GM21528 (cell line): ENCODE data around the gene DES.

ENCODE experiments used
- ATAC-seq: cut with Tn5 transposase; IDR thresholded peaks from one replicate; pipeline ENCODE4 v1.9.1; 2021; ENCODE audit warnings: mild to moderate bottlenecking, moderate library complexity; ENCODE audit not compliant: unreplicated experiment, low FRiP score

The DES gene

DNA sequence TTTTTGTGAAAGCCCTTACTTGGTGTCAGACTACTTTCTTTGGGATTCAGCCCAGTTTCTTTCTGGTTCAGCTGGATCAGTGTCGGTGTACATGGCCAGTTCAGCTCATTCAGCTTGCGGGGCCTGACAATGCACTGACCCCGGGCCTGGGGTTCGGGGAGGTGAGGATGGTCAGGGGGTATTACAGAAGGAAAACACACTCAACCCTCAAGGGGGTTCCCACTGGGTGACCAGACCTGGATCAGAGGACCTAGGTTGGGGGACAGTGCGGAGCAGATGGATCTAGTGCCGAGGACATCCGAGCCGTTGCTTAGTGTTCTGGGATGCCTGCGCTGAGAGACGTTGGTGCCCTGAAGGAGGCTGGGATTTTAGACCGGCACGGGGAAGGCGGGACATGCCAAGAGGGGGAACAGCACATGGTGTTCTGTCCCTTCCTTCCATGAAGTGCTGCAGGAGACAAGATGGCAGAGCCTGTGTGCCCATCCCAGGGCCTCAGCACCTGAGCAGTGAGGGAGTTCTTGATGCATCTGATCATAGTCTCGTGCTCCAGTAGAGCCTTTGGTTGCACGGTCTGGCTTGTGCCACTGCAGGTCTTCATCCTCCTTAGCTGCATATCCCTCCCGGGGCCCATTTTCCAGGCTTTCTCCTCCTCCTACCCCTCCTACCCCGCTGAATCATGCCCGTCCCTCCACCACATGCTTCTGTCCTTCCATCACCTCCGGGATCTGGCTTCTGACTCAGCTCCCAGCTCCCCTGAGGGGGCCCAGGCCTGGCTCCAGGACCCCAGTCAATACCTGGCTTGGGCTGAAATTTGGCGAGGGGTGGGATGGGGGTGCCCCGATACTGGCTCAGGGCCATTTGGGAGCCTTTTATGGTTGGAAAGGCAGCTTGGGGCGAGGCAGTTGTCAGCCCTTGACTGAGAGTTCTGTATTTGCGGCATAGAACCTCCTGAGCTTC lies 34.5 kb downstream of the DES start:
- ATAC-seq: no peak

- no peak for ATAC-seq
Measured at GRCh38 chr2:219453671-219454590, 35.8 kb downstream of the DES start.

DNA sequence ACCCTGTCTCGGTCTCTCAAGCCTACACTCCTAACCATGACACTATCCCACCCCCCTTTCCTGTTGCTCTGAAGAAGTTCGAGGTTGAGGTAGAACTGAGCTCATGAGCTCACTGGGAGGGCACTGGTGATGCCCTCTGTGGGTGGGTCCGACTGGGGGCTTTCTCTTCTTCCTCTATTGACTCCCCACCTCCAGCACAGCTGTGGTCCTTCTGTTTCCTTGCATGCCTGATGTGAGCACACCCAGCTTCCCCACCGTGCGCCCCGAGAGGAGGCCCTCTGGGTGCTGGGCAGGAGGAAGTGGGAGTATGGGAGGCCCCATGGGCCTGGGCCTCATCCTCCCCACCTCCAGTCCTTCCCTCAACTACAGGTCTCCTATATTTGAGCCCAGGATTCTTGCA lies 37.4 kb downstream of the DES start:
- ATAC-seq: no peak

DNA sequence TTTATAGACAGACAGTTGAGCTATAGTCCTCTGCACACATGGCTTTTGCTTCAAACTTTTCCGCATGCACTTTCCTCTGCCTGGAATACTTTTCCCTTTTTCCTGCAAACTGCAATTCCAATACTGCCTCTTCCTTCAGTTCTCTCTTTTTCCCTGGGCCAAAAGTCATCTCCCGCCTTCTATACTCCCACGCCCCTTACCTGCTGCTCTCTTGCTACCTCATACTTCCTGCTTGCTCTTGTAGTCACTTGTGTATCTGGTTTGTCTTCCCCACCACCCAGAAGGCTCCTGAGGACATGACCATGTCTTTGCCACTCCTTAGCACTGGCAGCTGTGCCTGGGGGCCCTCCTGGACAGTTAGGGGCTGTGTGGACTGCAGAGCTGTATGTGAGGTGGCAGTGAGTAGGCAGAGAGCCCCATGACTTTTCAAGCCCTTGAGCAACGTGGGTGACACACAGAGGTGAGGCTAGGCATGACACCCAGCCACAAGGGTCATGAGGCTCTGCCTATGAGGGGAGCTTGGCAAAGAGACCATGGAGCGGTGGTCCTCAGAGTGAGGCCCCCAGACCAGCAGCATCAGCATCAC lies 39.7 kb downstream of the DES start:
- no peak for ATAC-seq

- no peak for ATAC-seq
Measured at GRCh38 chr2:219458996-219459395, 40.8 kb downstream of the DES start.

- no peak for ATAC-seq
Measured at GRCh38 chr2:219459460-219460311, 41.5 kb downstream of the DES start.

DNA sequence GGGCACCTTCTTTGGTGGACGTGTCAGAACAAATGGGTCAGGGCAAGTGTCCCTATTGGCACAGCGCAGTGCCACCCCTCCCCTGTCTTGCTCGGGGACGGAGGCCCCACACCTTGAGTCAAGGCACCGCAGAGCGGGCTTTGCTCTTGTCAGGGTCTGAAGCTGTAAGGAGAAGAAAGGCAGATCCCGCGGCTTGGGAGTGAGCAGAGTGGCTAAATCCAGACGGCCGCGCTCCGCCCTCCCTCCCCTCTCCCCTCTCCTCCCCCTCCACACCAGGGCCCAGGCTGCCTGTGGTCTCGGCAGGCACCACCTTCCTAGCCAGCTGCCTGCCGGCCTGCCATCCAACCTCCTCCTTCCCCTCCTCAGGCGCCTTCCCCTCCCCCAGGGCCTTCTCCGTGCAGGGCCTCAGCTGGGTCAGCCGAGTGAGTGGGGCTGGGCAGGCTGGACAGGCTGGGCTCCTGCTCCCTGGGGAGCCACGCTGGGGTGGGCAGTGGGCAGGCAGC lies 42.3 kb downstream of the DES start:
- no peak for ATAC-seq

GRCh38 chr2:219461047-219461514 lies 42.9 kb downstream of the DES start:
- no peak for ATAC-seq

- no peak for ATAC-seq
Measured at GRCh38 chr2:219461669-219462068, 43.5 kb downstream of the DES start.

GRCh38 chr2:219462349-219462748 lies 44.2 kb downstream of the DES start:
- ATAC-seq: no peak

GRCh38 chr2:219464286-219465032 lies 46.3 kb downstream of the DES start:
- ATAC-seq: no peak

DNA sequence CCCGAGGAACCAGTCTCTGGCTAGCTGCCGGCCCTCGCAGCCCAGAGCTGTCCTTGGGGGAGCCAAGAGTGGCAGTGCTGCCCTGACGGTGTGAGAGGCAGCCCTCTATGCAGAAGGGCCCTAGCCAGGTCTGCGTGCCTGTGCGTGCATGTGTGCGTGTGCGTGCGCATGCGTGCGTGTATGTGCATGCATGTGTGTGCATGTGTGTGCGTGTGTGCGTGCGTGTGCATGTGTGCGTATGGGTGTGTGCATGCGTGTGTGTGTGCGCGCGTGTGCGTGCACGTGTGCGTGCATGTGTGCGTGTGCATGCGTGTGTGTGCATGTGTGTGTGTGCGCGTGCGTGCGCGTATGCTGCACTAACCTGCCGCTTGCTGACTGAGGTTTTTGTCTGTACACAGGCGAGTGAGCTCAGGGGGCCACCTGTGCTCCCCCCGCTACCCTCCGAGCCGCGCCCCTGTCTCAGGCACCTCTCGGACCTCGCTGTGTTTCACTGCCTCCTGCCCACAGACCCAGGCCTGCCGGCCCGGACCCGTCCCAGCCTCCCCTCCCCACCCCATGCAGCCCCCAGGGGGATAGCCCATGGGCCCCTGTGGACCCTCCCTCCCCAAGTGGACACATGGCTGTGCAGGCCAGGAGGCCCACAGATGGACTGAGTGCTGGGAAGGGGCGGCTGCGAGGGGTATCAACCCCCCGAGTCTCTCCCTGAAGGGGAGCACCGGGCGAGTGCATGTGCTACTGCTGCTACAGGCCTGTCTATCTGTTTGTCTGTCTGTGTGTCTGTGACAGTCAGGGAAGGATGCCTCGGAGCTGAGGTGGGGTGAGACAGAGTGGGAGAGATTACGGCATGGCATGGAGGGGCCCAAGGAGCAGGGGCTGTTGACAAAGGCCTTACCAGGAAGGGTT lies 47.7 kb downstream of the DES start:
- no peak for ATAC-seq

DNA sequence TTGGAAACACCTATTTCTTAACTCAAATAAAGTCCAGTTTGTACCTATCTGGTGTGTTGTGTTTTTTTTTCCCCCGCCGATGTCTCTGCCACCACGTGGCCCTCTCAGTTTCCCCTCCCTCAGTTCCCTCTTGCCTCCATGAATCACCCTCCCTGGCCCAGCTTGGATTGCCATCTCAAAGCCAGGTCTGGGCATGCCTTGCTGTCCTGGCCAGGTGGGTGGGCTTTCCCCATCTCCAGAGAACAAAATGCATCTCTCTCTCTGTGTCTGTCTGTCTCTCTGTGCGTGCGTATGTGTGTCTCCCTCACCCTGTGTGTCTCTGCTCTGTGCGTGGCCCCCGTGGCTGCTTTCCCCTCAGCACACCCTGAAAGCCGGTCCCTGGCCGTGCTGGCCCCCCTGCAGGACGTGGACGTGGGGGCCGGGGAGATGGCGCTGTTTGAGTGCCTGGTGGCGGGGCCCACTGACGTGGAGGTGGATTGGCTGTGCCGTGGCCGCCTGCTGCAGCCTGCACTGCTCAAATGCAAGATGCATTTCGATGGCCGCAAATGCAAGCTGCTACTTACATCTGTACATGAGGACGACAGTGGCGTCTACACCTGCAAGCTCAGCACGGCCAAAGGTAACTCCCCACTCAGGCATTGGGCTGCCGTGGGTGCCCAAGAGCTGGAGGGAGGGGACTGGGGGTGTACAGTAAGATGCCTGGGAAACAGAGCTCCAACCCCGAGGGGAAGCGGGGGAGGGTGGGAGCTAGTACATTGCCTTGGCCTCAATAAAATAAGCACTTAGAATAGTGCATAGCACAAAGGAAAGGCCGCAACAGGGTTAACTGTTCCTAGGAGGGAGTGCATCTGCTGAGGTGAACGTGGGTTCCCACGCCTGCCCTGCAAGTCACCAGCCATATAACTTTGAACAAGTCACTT lies 48.9 kb downstream of the DES start:
- ATAC-seq: no peak

DNA sequence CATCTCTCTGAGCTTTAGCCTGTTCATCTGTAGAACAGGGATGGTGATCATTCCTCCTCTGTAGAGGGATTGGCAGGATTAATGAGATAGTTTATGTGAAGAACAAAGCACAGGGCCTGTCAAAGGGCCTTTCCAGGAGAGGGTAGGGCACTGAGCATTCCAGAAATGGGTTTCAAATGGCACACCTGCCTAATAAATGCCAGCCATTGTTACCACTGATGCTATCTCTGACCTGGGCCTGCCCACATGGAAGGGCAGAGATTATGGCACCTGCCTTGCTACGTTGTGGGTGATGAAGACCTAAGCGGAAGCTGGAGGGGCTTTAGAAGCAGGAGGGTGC lies 49.5 kb downstream of the DES start:
- ATAC-seq: no peak

- ATAC-seq: no peak
Measured at GRCh38 chr2:219468410-219469185, 50.4 kb downstream of the DES start.

DNA sequence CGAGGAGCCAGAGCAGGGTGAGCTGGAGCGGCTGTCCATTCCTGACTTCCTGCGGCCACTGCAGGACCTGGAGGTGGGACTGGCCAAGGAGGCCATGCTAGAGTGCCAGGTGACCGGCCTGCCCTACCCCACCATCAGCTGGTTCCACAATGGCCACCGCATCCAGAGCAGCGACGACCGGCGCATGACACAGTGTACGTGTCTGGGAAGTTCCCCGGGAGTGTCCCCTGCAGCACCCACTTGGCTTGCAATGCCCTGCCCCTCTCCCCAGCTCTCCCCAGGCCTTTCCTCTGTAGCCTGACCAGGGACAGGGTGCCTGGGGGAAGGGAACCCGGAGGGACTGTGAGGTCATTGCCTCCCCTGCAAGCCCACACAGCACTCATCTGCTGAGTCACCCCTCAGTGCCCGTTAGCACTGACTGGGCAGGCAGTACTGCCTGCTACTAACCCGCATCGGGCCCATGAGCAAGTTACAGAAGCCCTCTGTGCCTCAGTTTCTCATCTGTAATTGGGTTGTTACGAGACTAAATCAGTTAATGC lies 51.1 kb downstream of the DES start:
- no peak for ATAC-seq
